H1 (cell line): ENCODE measurements around the gene APBA2. TPM values are rescaled to one million over a fixed set of nuclear protein-coding genes. Genes with fewer than 3 reads are reported as not detected.

Experiments
- CTCF ChIA-PET: fragments of 300-600 bp; sonication (Branson Sonifier 250); formaldehyde crosslinking; loops from one replicate; lab custom pipeline; 2021; ENCODE audit not compliant: partially characterized antibody; lab: Charles Lee
- POLR2A ChIA-PET: fragments of 300-600 bp; sonication (Branson Sonifier 250); formaldehyde crosslinking; loops from one replicate; lab custom pipeline; 2021; ENCODE audit warnings: inconsistent platforms; ENCODE audit not compliant: partially characterized antibody; lab: Charles Lee
- DNase-seq, 2 experiments: peaks; one replicate each; pipeline versions ENCODE4 v3.0.0 to v3.0.0-alpha.2; 2010 to 2022; ENCODE audit warnings: low spot score in 2 of 2, low read depth in 1 of 2, mixed read lengths in 1 of 2
- FAIRE-seq: peaks from 2 replicates; lab custom pipeline; 2011; peaks lifted over from hg19 to GRCh38; lab: Jason Lieb, UNC
- H2AFZ ChIP-seq: 2 replicates; pipeline ENCODE4 v1.8.1; 2012; ENCODE audit warnings: low read length, inconsistent platforms
- H2AK5ac ChIP-seq: 2 replicates; pipeline ENCODE4 v1.6.1; 2013; ENCODE audit warnings: low read depth, low read length
- H2BK120ac ChIP-seq: replicated peaks from 2 replicates; pipeline ENCODE3; 2013; ENCODE audit warnings: low read depth, low read length, inconsistent platforms
- H2BK12ac ChIP-seq: 2 replicates; pipeline ENCODE4 v1.6.1; 2013; ENCODE audit warnings: low read depth, low read length
- H2BK15ac ChIP-seq: 2 replicates; pipeline ENCODE4 v1.6.1; 2013; ENCODE audit warnings: low read length
- H2BK20ac ChIP-seq: 2 replicates; pipeline ENCODE4 v1.6.1; 2013; ENCODE audit warnings: low read length
- H2BK5ac ChIP-seq: 2 replicates; pipeline ENCODE4 v1.6.1; 2013; ENCODE audit warnings: low read depth, low read length
- H3K14ac ChIP-seq: 2 replicates; pipeline ENCODE4 v1.6.1; 2013; ENCODE audit warnings: inconsistent platforms; ENCODE audit not compliant: insufficient read length
- H3K18ac ChIP-seq: 2 replicates; pipeline ENCODE4 v1.6.1; 2013; ENCODE audit warnings: low read length; ENCODE audit errors: extremely low read depth
- H3K23ac ChIP-seq: 2 replicates; pipeline ENCODE4 v1.6.1; 2013; ENCODE audit warnings: inconsistent platforms; ENCODE audit not compliant: insufficient read length
- H3K23me2 ChIP-seq: 2 replicates; pipeline ENCODE4 v1.6.1; 2013; ENCODE audit warnings: low read depth, low read length
- H3K27ac ChIP-seq: 2 replicates; pipeline ENCODE4 v1.6.1; 2011; ENCODE audit warnings: low read depth, low read length, inconsistent platforms
- H3K27me3 ChIP-seq, 4 experiments: replicated peaks in 1 of 4; 1 replicate in 1 of 4; 2 replicates in 3 of 4; pipeline versions ENCODE4 v1.6.1 to v1.8.1; 2011 to 2013; ENCODE audit warnings: low read length in 3 of 4, mild to moderate bottlenecking in 3 of 4, inconsistent platforms in 2 of 4, mixed read lengths in 2 of 4, moderate library complexity in 1 of 4; ENCODE audit not compliant: control insufficient read depth in 3 of 4, insufficient read depth in 3 of 4; ENCODE audit errors: extremely low read depth in 1 of 4
- H3K36me3 ChIP-seq, 4 experiments: 2 replicates each; pipeline versions ENCODE4 v1.6.1 to v1.8.1; 2011 to 2013; ENCODE audit warnings: mild to moderate bottlenecking in 4 of 4, low read length in 3 of 4, moderate library complexity in 2 of 4, control low read depth in 1 of 4, inconsistent platforms in 1 of 4; ENCODE audit not compliant: insufficient read depth in 4 of 4, control insufficient read depth in 2 of 4
- H3K4ac ChIP-seq: replicated peaks from 2 replicates; pipeline ENCODE3; 2013; ENCODE audit warnings: low read length, low read depth, mixed read lengths, inconsistent platforms; ENCODE audit not compliant: insufficient read length
- H3K4me1 ChIP-seq, 4 experiments: replicated peaks in 1 of 4; 1 replicate in 1 of 4; 2 replicates in 3 of 4; pipeline versions ENCODE4 v1.6.1 to v1.8.1; 2011 to 2013; ENCODE audit warnings: low read length in 3 of 4, inconsistent platforms in 2 of 4, mixed read lengths in 1 of 4; ENCODE audit not compliant: insufficient read depth in 4 of 4, control insufficient read depth in 3 of 4
- H3K4me2 ChIP-seq, 2 experiments: 2 replicates each; pipeline versions ENCODE4 v1.6.1 to v1.8.1; 2011 to 2013; ENCODE audit warnings: low read depth in 2 of 2, low read length in 2 of 2, control low read depth in 1 of 2, inconsistent platforms in 1 of 2, mild to moderate bottlenecking in 1 of 2; ENCODE audit not compliant: insufficient read depth in 1 of 2
- H3K4me3 ChIP-seq, 4 experiments: fragments of 200-600, 300-600 bp in 1 of 4; sonication (generic), shearing (Covaris generic), sonication (Bioruptor Twin) in 1 of 4; 2 replicates each; pipeline versions ENCODE4 v1.5.1 to v1.8.1; 2011 to 2016; ENCODE audit warnings: low read length in 4 of 4, low read depth in 3 of 4, control low read depth in 2 of 4, inconsistent platforms in 2 of 4, mild to moderate bottlenecking in 2 of 4, mixed read lengths in 1 of 4, moderate library complexity in 1 of 4; ENCODE audit not compliant: insufficient read depth in 2 of 4; ENCODE audit errors: extremely low read depth in 1 of 4
- H3K56ac ChIP-seq: replicated peaks from 2 replicates; pipeline ENCODE3; 2013; ENCODE audit warnings: low read depth, mild to moderate bottlenecking, mixed read lengths, low read length, inconsistent platforms; ENCODE audit not compliant: insufficient read length
- H3K79me1 ChIP-seq: 2 replicates; pipeline ENCODE4 v1.6.1; 2013; ENCODE audit warnings: low read depth, low read length, control low read depth
- H3K79me2 ChIP-seq, 2 experiments: 2 replicates each; pipeline versions ENCODE4 v1.6.1 to v1.8.1; 2012 to 2013; ENCODE audit warnings: low read length in 2 of 2, mild to moderate bottlenecking in 2 of 2, inconsistent platforms in 1 of 2; ENCODE audit not compliant: insufficient read depth in 2 of 2, control insufficient read depth in 1 of 2
- H3K9ac ChIP-seq, 4 experiments: replicated peaks in 1 of 4; 1 replicate in 1 of 4; 2 replicates in 3 of 4; pipeline versions ENCODE4 v1.6.1 to v1.8.1; 2011 to 2013; ENCODE audit warnings: low read depth in 3 of 4, low read length in 3 of 4, control low read depth in 2 of 4, mild to moderate bottlenecking in 2 of 4, moderate library complexity in 2 of 4, inconsistent platforms in 1 of 4; ENCODE audit errors: extremely low read depth in 1 of 4
- H3K9me3 ChIP-seq, 2 experiments: 2 replicates each; pipeline versions ENCODE4 v1.6.1 to v1.8.1; 2012 to 2013; ENCODE audit warnings: mild to moderate bottlenecking in 2 of 2, moderate library complexity in 2 of 2, control low read depth in 1 of 2, inconsistent platforms in 1 of 2, low read depth in 1 of 2, low read length in 1 of 2, mixed read lengths in 1 of 2; ENCODE audit not compliant: insufficient read depth in 2 of 2
- H4K20me1 ChIP-seq, 2 experiments: replicated peaks in 1 of 2; 2 replicates each; pipeline versions ENCODE3 to v1.8.1; 2011 to 2013; ENCODE audit warnings: inconsistent platforms in 2 of 2, low read length in 2 of 2, mild to moderate bottlenecking in 1 of 2; ENCODE audit not compliant: insufficient read depth in 2 of 2, control insufficient read depth in 1 of 2
- H4K5ac ChIP-seq: 2 replicates; pipeline ENCODE4 v1.6.1; 2013; ENCODE audit warnings: low read length, low read depth, mixed read lengths, inconsistent platforms; ENCODE audit not compliant: insufficient read length
- H4K8ac ChIP-seq: 2 replicates; pipeline ENCODE4 v1.8.0; 2013; ENCODE audit warnings: mild to moderate bottlenecking, moderate library complexity, low read length, inconsistent platforms; ENCODE audit not compliant: insufficient read depth; ENCODE audit errors: extremely low read depth
- H4K91ac ChIP-seq: replicated peaks from 2 replicates; pipeline ENCODE3; 2013; ENCODE audit warnings: low read length, mixed read lengths, inconsistent platforms; ENCODE audit not compliant: insufficient read length
- CREB1 ChIP-seq: IDR thresholded peaks from 2 replicates; pipeline ENCODE4 v1.6.1; 2012; ENCODE audit warnings: inconsistent platforms
- EGR1 ChIP-seq: IDR thresholded peaks from 2 replicates; pipeline ENCODE4 v1.6.1; 2011; ENCODE audit warnings: low read depth, low read length, borderline replicate concordance
- EP300 ChIP-seq, 2 experiments: IDR thresholded peaks; 1 replicate in 1 of 2; 2 replicates in 1 of 2; pipeline ENCODE4 v1.6.1; 2011 to 2012; ENCODE audit warnings: low read depth in 2 of 2, low read length in 2 of 2, mild to moderate bottlenecking in 2 of 2, borderline replicate concordance in 1 of 2, inconsistent platforms in 1 of 2, moderate library complexity in 1 of 2
- EZH2 ChIP-seq: fragments of 200-600 bp; sonication (generic); IDR thresholded peaks from 2 replicates; pipeline ENCODE4 v1.7.1; 2012; ENCODE audit warnings: low read depth, mild to moderate bottlenecking, moderate library complexity, low read length, inconsistent platforms; ENCODE audit not compliant: severe bottlenecking
- GTF2F1 ChIP-seq: IDR thresholded peaks from 2 replicates; pipeline ENCODE4 v1.6.1; 2012; ENCODE audit warnings: low read depth, low read length, improper control_type of control experiment, borderline replicate concordance
- POLR2A ChIP-seq, 2 experiments: IDR thresholded peaks; 1 replicate in 1 of 2; 2 replicates in 1 of 2; pipeline ENCODE4 v1.6.1; 2011; ENCODE audit warnings: low read depth in 2 of 2, low read length in 2 of 2, mild to moderate bottlenecking in 2 of 2; ENCODE audit errors: control extremely low read depth in 1 of 2
- POU5F1 ChIP-seq: IDR thresholded peaks from 2 replicates; pipeline ENCODE4 v1.6.1; 2011; ENCODE audit warnings: low read depth, mild to moderate bottlenecking, low read length, moderate library complexity
- RNF2 ChIP-seq: fragments of 200-900, 300-1000 bp; sonication (generic); IDR thresholded peaks from 2 replicates; pipeline ENCODE4 v1.7.1; 2016; ENCODE audit warnings: borderline replicate concordance, low read depth, mild to moderate bottlenecking, antibody characterized with exemption, low read length; ENCODE audit not compliant: poor library complexity, severe bottlenecking; ENCODE audit errors: missing control alignments
- TEAD4 ChIP-seq: IDR thresholded peaks from 2 replicates; pipeline ENCODE4 v1.6.1; 2012; ENCODE audit warnings: low read depth, low read length, inconsistent platforms, mixed read lengths
- ZNF274 ChIP-seq: IDR thresholded peaks from 2 replicates; pipeline ENCODE4 v1.7.0; 2012; ENCODE audit warnings: low read length, borderline replicate concordance; ENCODE audit errors: extremely low read depth
- WGBS, 2 experiments: shearing (Covaris generic) in 1 of 2; methylation state at CpG; one replicate each; pipeline versions ENCODE4 v1.1.6 to v1.1.7; 2013 to 2015; ENCODE audit warnings: low lambda C conversion rate in 2 of 2, mixed read lengths in 2 of 2, inconsistent platforms in 1 of 2, low coverage in 1 of 2, missing lambda C conversion rate in 1 of 2; ENCODE audit not compliant: insufficient replicate concordance in 2 of 2, insufficient coverage in 1 of 2, insufficient read length in 1 of 2; ENCODE audit errors: extremely low coverage in 1 of 2, missing lambda C conversion rate in 1 of 2; 5-methylcytosine and 5-hydroxymethylcytosine counted together
- polyA plus RNA-seq, 7 experiments: library from polyadenylated mRNA; depleted of rRNA in 3 of 7; stranded (reverse) in 5 of 7; unstranded in 2 of 7; fragments of >200 nt in 5 of 7; fragments of 200-250 nt in 2 of 7; gene quantifications; 1 replicate in 5 of 7; 2 replicates in 1 of 7; 4 replicates in 1 of 7; pipeline versions ENCODE4 v1.2.1 to v1.2.3, GENCODE V29; 2011 to 2013; ENCODE audit warnings: missing spikeins in 2 of 7, mixed read lengths in 2 of 7
- total RNA-seq: library from RNA; stranded (reverse); fragmentation: NEBNext Ultra II Directional; extraction: Animal tissue kit (Norgen Biotek cat#: 25700); gene quantifications from 2 replicates; pipeline ENCODE4 v1.2.1, GENCODE V29; 2021
- TF ChIP-seq, protein P1 (sequence below), 3 experiments: IDR thresholded peaks; 1 replicate in 2 of 3; 2 replicates in 1 of 3; pipeline versions ENCODE4 v1.5.1 to v1.6.1; 2011; ENCODE audit warnings: low read length in 3 of 3, mild to moderate bottlenecking in 3 of 3, inconsistent platforms in 2 of 3, low read depth in 1 of 3, moderate library complexity in 1 of 3; ENCODE audit not compliant: insufficient read depth in 1 of 3; ENCODE audit errors: control extremely low read depth in 1 of 3

The APBA2 gene
- total and polyA plus RNA-seq, 2 of the 8 experiments (the other 6 are each of a cell fraction or from before 2014, with no cell fraction given), result 15.5 to 19.0 TPM

DNA sequence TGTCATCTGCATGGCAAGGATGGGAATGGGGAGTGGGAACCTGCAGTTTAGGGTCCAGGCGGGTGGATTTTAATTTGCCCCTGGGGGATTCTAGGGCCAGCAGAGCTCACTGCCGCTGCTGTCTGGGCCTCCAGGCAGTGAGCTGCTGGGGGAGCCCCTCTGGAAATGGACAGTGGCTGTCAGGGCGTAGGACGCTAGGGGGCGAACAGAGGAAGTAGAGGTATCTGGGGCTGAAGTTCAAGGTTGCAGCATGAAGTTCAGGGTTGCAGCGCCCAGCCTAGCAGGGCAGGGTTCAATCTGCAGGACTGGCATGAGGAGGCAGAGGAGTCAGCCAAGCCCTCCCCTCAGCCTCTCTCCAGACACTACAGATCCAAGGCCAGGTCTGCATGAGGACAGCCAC, 49.5 kb downstream of the APBA2 start:
- H3K9me3 ChIP-seq, result peaks cover 0 to 2% of the 10 kb centered on the region in 2 experiments; a peak in 1 of 4 replicates
- no peak overlapping the region for H3K9ac ChIP-seq
- CTCF ChIA-PET, result interaction anchor here (0.6 to 6.8 kb wide), 17 partner anchors 9 to 167 kb away, joined by 3 to 78 read pairs (median 6); no protein-coding TSS in a partner anchor
- no peak overlapping the region for H3K4me3 ChIP-seq
- no peaks in the 10 kb centered on the region for H3K36me3 ChIP-seq
- H4K8ac ChIP-seq, result no peak overlapping the region
- no peak overlapping the region for H3K4ac ChIP-seq
- peak in 1 of 2 experiments; percentile 83 for DNase-seq
- H4K91ac ChIP-seq, result no peak overlapping the region
- no peak overlapping the region for H2BK15ac ChIP-seq
- POLR2A ChIA-PET, result no interaction called here
- H2BK5ac ChIP-seq, result no peak overlapping the region
- peaks cover 0 to 9% (median 4%) of the 10 kb centered on the region in 4 experiments; a peak in 4 of 7 replicates for H3K4me1 ChIP-seq
- no peak overlapping the region for H3K23ac ChIP-seq
- H2AK5ac ChIP-seq, result no peak overlapping the region
- H3K4me2 ChIP-seq, result no peak overlapping the region
- no peak overlapping the region for H4K5ac ChIP-seq
- H3K79me1 ChIP-seq, result no peaks in the 10 kb centered on the region
- no peak overlapping the region for H3K56ac ChIP-seq
- H3K18ac ChIP-seq, result peak overlapping the region; percentile 73; the same call in 1 of the 2 replicates
- no peak overlapping the region for H2AFZ ChIP-seq
- WGBS, 2 experiments, result 44% methylated on average over 6 of the region's 6 CpGs; no CpG with 5 or more reads in 1 of the 2 experiments
- FAIRE-seq, result no peak
- no peak overlapping the region for H3K14ac ChIP-seq
- no peaks in the 10 kb centered on the region for H3K27me3 ChIP-seq
- no peak overlapping the region for H2BK120ac ChIP-seq
- H4K20me1 ChIP-seq, result peaks cover 0 to 2% of the 10 kb centered on the region in 2 experiments
- H2BK12ac ChIP-seq, result no peak overlapping the region
- no peak overlapping the region for H2BK20ac ChIP-seq
- no peak overlapping the region for H3K27ac ChIP-seq
- H3K79me2 ChIP-seq, result no peaks in the 10 kb centered on the region
- no peaks in the 10 kb centered on the region; the same call in 1 of the 2 replicates for H3K23me2 ChIP-seq
- TF ChIP-seq CREB1 (no peak), RNF2 (no peak), EZH2 (no peak), GTF2F1 (no peak), EP300 (IDR thresholded peaks at IDR 0.05; ENCODE audit: borderline replicate concordance in 1 of 2, low read depth in 2 of 2, low read length in 2 of 2) (no peak), ZNF274 (no peak), TEAD4 (no peak), EGR1 (no peak), POU5F1 (no peak), POLR2A (IDR thresholded peaks at IDR 0.05; ENCODE audit: control extremely low read depth in 1 of 2, low read depth in 2 of 2, low read length in 2 of 2) (no peak)
- TF ChIP-seq, protein P1, sequence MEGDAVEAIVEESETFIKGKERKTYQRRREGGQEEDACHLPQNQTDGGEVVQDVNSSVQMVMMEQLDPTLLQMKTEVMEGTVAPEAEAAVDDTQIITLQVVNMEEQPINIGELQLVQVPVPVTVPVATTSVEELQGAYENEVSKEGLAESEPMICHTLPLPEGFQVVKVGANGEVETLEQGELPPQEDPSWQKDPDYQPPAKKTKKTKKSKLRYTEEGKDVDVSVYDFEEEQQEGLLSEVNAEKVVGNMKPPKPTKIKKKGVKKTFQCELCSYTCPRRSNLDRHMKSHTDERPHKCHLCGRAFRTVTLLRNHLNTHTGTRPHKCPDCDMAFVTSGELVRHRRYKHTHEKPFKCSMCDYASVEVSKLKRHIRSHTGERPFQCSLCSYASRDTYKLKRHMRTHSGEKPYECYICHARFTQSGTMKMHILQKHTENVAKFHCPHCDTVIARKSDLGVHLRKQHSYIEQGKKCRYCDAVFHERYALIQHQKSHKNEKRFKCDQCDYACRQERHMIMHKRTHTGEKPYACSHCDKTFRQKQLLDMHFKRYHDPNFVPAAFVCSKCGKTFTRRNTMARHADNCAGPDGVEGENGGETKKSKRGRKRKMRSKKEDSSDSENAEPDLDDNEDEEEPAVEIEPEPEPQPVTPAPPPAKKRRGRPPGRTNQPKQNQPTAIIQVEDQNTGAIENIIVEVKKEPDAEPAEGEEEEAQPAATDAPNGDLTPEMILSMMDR (IDR thresholded peaks at IDR 0.05; ENCODE audit: control extremely low read depth in 1 of 3, insufficient read depth in 1 of 3, low read depth in 1 of 3, low read length in 3 of 3), result peak; percentile 83 to 87 (median 86)
